RWPE1 (cell line): ENCODE data around the gene TAS2R13.

Experiments
- CTCF ChIA-PET: fragments of 350-600 bp; sonication (Branson Sonifier 250); formaldehyde crosslinking; extraction: SDS; loops from one replicate; lab custom pipeline; 2021; lab: Yijun Ruan, JAX
- POLR2A ChIA-PET: fragments of 400-600 bp; formaldehyde crosslinking; extraction: SDS; loops from one replicate; lab custom pipeline; 2020; ENCODE audit warnings: antibody characterized with exemption; ENCODE audit not compliant: low non-redundant PET; lab: Yijun Ruan, JAX
- DNase-seq: peaks from one replicate; pipeline ENCODE4 v3.0.0; 2012; ENCODE audit warnings: low spot score
- H3K27ac ChIP-seq: fragments of 450-650 bp; 2 replicates; pipeline ENCODE4 v1.5.1; 2017
- CTCF ChIP-seq: fragments of 450-650 bp; conservative IDR thresholded peaks from 2 replicates; pipeline ENCODE4 v1.5.1; 2017; ENCODE audit warnings: low read depth, mild to moderate bottlenecking

Gene TAS2R13

DNA sequence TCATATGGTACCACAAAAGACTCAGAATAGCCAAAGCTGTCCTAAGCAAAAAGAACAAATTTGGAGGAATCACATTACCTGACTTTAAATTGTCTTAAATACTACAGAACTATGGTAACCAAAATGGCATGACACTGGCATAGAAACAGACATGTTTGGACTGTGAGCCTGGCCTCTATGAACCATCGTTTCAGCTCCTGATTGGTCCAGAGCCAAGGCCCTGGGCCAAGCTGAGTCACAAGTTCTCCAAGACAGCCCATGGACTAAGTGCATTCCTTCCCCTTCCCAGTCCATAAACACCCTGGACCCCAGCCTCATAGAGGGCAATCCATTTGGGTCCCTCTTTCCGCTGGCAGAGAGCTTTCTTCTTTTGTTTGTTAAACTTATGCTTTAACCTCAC is 48.0 kb downstream of the TAS2R13 start:
- DNase-seq: no peak
- H3K27ac ChIP-seq: no peak overlapping the region
- no peak for TF ChIP-seq CTCF
- ChIA-PET CTCF (no interaction called here), POLR2A (no interaction called here)
